Measurements from ENCODE around the gene PTPRF.
"Not testable (repeated sequence)": the region's sequence is repeated elsewhere in the genome, so short reads cannot be mapped to it uniquely, and the experiment has no call there.

Gene PTPRF

DNA sequence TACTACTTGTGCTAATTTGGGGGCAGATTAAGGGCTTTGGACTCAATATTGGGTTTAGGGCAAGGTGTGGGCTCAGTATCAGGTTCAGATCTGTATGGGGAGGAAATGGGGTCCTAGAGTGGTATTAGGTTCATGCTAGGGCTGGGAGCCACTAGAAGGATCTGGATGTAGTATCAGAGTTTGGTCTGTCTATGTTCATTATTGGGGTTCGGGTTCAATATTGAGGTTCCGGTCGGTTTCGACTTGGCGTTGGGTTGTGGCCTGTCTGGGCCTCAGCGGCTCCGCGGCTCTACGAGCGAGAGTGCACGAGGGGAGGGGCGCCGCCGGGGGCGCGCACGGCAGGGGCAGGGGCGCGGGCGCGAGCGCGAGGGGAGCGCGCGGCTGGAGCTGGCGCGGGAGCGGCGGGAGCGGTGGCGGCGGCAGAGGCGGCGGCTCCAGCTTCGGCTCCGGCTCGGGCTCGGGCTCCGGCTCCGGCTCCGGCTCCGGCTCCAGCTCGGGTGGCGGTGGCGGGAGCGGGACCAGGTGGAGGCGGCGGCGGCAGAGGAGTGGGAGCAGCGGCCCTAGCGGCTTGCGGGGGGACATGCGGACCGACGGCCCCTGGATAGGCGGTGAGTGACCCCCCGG is at the start of gene PTPRF:
PTPRF (plus strand) TSS at position 401 of the 624 bp plus-strand sequence. CDS start 14,193 bp downstream, outside the sequence.
- DNase-seq, result no peak

DNA sequence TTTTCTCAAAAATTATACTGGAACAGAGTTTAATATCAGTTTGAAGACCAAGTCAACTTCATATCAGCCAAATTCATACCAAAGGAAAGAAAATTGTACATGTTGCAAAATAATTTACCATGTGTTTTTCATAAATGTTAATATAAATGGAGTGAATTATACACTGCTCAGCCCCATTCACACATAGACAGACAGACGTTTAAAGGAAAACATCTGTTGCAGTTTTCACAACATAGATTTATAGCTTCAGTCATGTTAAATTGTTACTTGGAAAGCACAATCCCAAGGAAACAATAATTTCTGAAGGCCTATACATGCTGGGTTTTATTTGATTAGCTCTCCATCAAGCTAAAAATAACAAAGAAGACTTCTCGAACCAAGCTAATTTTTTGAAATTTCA is 49.2 kb upstream of the PTPRF start:
- no peak for DNase-seq

DNA sequence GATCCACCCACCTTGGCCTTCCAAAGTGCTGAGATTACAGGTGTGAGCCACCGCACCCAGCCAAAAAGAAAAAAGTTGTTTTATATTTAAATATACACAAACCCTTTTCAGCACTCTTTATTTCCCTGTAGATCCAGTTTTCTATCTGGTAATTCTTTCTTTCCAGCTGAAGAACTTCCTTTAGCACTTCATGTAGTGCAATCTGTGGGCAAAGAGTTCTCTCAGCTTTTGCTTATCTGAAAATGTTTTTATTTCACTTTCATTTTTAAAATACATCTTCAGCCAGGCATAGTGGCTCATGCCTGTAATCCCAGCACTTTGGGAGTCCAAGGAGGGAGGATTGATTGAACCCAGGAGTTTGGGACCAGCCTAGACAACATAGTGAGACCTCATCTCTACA is 48.5 kb upstream of the PTPRF start:
- no peak for DNase-seq

DNA sequence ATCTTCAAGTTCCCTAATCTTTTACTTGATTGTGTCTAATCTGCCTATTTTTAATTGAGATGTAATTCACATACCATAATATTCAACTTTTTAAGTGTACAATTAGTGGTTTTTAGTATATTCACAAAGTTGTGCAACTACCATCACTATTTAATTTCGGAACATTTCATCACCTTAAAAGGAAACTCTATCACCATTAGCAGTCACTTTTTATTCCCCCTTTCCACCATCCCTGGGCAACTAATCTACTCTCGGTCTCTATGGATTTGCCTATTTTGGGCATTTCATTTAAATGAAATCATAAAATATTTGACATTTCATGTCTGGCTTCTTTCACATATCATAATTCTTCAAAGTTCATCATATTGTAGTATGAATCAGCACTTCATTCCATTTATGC is 46.3 kb upstream of the PTPRF start:
- no peak for DNase-seq

DNA sequence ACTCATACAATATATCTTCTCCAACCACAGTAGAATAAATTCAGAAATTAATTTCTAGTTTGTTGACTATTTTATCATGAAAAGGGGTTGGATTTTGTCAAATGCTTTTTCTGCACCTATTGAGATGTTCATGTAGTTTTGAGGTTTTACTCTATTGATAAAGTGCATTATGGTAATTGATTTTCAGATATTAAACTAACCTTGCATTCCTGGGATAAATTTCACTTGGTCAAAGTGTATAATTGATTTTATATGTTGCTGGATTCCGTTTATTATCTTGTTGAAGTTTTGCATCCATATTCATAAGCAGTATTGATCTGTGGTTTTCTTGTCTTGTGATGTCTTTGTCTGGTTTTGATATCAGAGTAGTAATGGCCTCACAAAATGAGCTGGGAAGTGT is 42.5 kb upstream of the PTPRF start:
- DNase-seq, result no peak

DNA sequence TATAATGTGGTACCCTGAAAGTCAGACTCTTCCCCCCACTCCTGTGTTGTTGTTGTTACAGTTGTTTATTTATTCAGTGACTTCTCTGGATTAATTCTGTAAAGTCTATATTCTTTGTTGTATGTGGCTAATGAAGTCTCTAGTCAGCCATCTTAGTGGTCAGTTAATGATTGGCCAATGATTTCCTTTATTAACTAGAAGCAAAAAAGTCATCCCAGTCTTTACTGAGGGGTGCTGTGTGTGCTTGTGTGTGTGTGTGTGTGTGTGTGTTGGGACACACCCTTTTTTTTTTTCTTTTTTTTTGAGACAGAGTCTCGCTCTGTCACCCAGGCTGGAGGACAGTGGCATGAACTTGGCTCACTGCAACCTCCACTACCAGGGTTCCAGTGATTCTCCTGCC is 39.6 kb upstream of the PTPRF start:
- DNase-seq, result no peak

DNA sequence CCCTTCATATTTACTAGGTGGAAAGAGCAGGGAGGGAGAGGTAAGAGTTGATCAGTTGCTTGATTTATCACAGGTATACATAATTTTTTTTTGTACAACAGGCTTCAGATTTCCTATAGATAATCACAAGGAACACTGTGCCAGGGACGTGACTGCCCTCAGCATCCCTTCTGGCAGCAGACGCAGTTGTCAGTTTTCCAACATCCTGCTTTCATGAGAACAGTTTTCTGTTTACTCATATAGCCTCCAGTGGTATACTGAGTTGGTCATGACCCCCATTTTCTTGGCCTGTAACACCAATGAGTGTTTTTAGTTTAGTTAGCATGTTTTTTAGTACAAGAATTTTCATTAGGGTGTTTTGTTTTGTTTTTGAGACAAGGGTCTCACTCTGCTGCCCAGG is 37.9 kb upstream of the PTPRF start:
- no peak for DNase-seq

DNA sequence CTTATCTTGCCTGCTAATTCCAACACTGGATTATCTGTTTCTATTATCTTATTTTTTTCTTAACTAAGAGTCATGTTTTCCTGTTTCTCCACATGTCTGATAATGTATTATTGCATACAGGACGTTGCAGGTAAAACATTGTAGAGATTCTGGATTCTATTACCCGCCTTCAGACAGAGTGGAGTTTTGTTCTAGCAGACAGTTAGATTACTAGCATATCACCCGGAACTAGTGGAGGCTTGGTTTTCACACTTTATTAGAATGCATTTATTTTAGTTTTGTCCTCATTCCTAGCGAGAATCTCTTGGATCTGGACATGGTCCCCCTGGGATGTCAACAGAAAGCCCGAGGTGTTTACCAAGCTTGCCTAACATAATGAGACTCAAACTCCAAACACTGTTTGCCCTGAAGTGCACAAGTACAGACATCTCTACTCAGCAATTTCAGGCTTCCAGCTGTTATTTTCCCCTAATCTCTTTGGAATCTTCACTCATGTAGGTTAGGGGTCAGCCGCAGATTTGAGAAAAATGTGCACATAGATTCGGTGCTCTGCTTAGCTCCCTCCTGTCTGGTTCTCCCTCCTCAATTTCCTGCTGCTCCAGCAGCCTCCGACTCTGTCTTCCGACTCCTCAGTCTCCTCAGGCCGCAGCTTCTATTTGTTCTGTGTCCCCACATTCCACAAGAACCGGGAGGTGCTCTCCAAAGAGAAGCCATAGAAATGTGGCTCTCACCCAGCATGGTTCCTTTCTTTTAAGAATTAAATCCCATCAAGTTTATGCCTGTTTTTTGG is 36.8 kb upstream of the PTPRF start:
- DNase-seq, result no peak

DNA sequence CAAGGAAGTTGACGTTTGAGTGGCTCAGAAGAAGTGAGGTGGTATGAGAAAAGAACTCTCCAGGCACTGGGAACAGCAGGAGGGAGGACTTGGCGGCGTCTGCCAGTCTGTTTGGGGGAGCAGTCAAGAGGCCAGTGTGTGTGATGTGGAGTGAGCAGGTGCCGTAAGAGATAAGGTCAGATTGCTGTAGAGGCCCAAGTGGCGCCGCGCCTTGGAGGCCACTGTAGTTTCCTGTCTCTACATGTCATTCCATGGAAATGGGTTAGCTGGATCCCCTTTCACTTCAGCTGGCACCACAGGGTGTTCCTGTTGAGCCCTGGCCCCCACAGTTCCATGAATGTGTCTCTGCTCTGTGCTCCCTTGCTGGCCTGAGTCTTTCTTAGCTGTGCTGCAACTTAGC is 35.5 kb upstream of the PTPRF start:
- no peak for DNase-seq

DNA sequence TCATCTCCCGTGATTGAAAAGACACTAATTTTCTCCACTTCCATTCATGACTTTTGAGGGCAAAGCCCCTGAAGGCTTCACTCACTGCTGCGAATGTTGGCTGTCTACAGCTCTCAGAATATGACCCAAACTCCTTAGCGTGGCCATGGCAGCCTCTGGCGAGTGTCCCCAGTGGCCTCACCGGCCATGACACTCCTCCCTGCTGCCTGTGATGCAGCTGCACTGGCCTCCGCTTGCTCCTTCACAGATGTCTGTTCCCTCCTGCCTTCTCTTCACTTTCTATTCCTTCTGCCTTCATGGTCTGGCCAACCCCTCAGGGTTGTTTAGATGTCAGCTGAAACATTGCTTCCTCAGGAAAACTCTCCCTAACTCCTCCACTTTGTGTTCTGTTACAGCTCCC is 30.8 kb upstream of the PTPRF start:
- no peak for DNase-seq

DNA sequence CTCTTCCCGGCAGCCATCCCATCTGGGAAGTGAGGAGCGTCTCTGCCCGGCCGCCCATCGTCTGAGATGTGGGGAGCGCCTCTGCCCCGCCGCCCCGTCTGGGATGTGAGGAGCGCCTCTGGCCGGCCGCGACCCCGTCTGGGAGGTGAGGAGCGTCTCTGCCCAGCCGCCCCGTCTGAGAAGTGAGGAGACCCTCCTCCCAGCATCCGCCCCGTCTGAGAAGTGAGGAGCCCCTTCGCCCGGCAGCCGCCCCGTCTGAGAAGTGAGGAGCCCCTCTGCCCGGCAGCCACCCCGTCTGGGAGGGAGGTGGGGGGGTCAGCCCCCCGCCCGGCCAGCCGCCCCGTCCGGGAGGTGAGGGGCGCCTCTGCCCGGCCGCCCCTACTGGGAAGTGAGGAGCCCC is 28.9 kb upstream of the PTPRF start:
- DNase-seq, result not testable (repeated sequence)

DNA sequence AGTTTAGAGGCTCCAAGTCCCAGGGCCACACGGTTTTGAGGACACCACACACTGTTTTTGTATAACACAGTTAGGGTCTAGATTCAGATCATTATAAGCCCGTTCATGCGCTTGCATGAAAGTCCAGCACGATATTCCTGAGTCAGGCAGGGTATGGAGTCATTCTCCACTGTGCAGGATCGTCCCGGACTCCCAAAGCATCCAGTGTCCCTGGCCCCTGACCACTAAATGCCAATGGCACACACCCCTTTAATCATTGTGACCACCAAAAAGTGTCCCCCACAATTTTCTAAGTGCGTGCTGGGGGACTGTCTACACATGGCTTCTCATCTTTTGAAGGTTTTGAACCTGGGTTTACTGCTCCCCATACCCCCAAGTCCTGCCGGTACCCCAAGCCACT is 27.1 kb upstream of the PTPRF start:
- DNase-seq, result no peak

DNA sequence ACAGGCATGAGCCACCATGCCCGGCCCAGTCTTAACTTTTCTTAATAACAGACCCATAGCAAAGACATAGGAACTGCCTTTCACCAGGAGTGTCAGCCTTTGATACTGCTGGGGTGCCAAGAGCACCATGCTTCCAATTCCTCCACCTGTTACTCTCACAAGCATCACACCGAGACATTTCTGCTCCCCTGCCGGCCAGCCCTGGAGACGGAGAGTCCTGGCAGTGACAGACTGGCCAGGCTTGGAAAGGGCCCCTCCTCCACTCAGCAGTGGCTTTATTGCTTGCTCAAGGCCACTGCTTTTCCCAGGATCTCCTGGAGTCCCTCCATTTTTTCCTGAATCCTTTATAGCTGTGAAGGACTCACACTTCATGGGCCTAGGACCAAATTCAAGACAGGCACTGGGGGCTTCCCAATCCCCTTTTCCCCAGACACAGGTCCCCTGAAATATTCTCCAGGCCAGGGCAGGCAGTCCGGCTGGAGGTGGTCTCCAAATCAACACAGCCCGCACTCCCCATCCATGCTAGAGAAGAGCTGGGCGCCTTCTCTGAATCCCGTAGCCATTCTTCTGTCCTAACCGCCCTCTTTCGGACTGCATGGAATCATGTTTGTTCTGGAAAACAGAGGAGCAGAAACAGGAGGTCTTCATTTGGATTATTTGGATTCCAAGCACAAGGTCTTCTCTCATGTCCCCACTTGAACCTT is 25.5 kb upstream of the PTPRF start:
- DNase-seq, result no peak

DNA sequence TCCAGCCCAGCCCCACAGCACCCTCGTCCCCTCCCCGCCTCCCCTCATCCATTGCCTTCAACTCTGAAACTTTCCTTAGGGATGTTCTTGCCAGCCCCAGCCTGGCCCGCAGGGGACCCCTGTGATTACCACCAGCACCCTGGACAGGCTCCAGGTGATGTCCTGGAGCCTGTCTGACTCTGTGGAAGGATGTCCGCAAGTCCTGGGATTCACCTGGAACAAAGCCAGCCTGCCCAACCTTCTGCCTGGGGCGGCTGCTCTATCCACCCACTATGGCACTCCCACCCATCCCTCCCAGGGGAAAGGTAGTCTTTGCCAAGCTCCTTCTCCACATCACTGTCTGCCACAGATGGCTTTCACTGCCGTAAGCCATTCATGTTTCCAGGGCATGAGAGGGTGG is 24.4 kb upstream of the PTPRF start:
- no peak for DNase-seq

DNA sequence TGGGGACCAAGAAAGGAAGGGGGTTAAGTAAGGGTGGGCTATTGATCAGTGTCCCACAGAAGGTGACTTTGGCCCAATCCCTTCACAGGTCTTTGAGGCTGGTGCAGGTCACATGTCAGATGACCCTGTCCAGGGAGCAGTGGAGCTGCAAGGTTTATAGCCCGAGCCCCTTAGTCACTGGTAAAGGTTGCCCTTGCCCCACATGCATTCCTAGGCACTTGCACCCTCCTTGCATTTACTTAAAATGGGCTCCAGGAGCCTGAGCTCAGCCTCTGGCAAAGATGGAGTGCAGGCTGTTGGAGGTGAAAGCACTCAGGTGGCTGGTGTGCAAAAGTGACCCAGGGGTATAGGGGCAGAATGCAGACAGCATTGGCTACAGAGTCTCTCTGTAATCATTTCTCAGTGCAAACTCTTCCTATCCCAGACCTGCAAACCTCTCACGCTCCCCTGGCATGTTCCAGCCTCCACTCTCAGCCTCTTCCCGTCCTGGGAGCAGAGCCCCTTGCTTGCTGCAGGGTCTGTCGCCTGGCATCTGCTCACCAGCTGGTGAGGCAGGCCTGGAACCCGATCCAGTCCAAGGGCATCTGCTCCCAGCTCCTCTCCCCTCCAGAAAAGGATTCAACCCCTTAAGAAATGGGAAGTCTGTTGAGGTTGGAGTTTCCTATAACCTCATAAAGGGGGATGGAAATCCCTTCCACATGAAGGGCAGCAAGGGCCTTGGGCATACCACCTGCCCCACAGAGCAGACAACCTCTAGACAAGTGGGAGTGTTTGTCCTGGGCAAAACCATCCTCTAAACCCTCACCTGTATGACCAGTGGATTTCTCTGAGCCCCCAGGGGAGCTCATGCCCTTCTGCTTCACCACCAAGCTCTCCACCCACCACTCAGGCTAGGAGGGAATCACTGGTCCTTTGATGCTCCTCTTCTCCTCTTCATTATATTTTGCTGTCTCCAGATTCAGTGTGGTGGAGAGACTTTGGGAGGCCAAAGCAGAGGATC is 23.1 kb upstream of the PTPRF start:
- DNase-seq, result no peak

DNA sequence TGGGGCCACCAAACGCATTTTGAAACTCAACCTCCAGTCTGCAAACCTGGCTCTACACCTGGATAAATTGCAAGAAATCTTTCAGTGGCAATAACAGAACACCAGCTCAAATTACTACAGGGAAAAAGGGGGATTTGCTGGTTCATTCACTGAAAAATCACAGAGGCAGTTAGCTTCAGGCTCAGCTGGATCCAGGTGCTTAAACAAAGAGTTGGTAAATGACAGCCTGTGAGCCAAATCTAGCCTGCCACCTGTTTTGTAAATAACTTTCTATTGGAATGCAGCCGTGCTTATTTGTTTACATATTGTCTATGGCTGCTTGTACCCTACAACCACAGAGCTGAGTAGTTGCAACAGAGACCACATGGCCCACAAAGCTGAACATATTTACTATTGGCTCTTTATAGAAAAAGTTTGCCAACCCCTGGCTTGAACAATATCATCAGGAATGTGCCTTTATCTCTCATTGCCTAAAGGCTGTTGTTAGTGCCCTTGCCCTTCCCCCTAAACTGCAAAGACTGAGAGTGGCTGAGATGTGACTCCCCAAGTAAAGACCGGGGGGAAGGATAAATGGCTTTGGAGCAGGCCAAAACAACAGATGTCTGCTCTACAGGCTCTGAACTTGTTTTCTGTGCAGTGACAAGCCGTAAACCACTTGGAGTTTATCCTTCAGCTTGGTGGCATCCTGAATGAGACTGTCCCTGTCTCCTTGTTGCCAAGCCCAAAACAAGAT is 21.5 kb upstream of the PTPRF start:
- no peak for DNase-seq

DNA sequence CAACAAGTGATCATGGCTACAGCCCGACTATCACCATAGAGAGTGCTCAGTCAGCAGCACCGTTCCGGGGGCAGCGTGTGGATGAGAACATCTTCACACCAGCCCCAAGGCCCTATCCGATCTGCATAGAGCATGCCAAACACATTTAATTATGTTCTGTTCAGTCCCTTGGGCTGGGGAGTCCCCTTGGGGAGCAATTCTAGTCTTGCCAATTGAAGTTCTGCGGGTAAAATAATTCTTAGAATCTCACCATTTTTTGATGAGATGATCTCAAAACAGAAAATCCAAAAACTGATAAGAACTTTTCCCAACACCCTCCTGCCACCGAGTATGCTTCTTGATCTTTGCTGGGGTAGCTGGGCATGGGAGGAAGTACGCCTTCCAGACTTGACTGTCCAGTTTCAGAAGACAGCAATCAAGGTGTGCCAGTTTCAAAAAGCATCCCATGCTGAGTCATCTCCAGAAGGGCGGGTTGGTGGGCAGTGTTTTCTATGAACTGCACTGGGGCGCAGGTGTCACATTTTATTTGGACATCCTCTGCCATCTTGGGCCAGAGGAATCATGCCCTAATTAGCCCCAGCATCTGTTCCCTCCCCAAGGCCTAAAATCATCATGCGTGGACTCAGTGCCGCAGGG is 20.8 kb upstream of the PTPRF start:
- DNase-seq, result no peak

DNA sequence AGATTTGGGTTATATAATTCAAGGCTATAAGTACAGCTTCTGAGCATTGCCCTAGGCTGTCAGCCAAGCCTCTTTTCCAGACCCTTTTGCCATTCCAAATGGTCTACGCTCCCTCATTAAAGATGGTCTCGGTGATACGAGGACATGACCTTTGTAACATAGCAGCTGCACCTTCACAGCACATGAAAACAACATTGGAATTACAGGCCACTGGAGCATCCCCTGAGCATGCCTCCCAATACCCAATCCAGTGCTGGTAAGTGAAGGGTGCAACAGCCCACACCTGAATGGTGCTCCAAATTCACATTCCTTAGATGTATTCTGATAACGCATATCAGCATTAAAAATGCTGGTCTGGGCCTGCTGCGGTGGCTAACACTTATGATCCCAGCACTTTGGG is 20.1 kb upstream of the PTPRF start:
- DNase-seq, result no peak

DNA sequence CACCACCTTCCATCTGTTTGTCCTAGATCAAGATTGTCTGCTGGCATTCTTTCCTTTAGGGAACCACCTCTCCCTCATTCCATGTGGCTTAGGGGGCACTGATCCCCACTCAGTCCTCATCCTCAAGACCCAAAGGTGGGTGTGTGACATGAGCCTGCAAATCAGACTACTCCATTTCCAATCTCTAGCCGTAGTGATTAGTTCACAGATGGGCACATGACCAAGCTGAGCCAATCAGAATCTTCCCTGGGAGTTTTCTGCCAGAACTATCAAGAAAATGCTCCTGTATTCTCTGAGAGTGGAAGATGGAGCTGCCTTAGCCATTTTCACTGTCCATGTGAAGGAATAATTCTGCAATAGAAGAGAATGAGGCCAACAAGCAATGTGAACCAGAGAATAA is 19.3 kb upstream of the PTPRF start:
- no peak for DNase-seq

DNA sequence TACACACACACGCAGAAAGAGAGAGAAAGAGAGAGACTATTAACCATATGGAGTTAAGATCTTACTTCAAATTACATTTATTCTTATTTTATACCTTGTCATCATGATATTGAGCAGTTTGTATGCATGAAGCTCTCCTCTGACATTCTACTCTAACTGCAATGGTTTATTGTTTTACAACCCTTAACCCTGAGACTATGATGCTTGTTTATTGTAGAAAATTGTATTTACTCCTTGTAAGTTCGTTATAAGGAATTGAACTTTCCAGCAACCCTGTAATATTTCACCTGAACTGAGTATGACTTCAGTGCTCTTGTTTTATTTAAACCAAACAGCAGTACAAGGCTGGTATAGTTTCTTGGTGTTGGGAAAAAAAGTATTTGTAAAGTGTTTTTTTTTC is 18.6 kb upstream of the PTPRF start:
- DNase-seq, result no peak

DNA sequence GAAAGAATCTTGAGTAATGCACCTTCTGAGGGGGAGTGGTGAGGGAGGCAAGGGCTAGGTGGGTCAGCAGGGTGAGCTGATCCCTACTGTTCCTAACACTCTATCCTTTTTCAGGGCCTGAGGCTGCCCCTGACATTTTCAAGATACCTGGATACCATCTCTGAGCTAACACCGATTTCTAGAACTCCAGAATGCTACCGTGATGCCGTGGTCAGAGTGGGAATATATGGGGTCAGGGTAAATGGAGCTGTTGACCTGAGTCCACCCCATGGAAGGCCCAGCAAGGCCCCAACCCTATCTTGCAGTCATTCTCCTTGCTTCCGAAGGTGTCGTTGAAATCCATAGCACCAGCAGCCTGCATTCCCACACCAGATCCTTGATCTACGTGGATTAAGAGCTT is 18.0 kb upstream of the PTPRF start:
- DNase-seq, result no peak

All from activated T-cell treated with anti-CD3 and anti-CD28 coated beads for 4 hours (primary cell).